ENCODE measurements around the gene MED13L. TPM values are rescaled to one million over a fixed set of nuclear protein-coding genes. Genes with fewer than 3 reads are reported as not detected.

The MED13L gene
- total RNA-seq, 2 experiments from 2014 or later: 203 to 208 TPM

DNA sequence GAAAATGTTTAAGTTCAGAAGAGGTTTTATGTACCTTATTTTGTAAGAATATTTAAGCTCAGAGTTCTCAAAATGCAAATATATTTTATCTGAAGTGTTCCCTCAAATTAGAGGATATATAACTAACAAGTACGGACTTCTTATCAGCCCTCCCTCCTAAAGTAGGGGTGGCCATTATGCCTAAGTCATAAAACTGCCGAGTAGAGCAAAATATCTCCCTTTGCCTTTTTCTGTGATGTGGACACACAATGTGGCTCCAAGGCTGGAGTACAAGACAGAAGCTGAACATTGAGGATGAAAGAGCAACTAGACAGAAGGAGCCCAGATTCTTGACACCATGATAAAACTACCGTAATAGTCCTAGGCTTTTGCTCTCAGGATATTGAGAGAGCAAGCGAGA, 120.9 kb downstream of the MED13L start:
- TF ChIP-seq CTCF (IDR thresholded peaks at IDR 0.05): no peak
- Histone ChIP-seq H3K36me3 (ENCODE audit: insufficient read depth, low read length) (no peaks in the 10 kb centered on the region), H3K9me3 (ENCODE audit: control insufficient read depth in 1 of 2, insufficient read depth in 1 of 2, low read length in 2 of 2) (no peaks in the 10 kb centered on the region), H3K4me3 (ENCODE audit: low read length) (no peak overlapping the region), H3K27ac (ENCODE audit: low read depth in 1 of 2, low read length in 2 of 2) (no peak overlapping the region), H3K27me3 (ENCODE audit: control insufficient read depth in 1 of 2, insufficient read depth in 2 of 2, low read length in 2 of 2) (no peaks in the 10 kb centered on the region), H3K4me1 (ENCODE audit: insufficient read depth, low read length) (no peaks in the 10 kb centered on the region)
- ChIA-PET CTCF (interaction anchor here (1.3 kb wide), 1 partner anchor 11 kb away, joined by 3 read pairs; no protein-coding TSS in a partner anchor), POLR2A (no interaction called here)
- H3K27ac Mint-ChIP-seq: no peak overlapping the region
- intact Hi-C loops (cut with DNase I, micrococcal nuclease): no loop called here
- no peak overlapping the region for H3K4me3 Mint-ChIP-seq
- H3K36me3 Mint-ChIP-seq (ENCODE audit: low read depth): no peaks in the 10 kb centered on the region
- ATAC-seq (ENCODE audit: poor library complexity) (no peak), DNase-seq (no peak)
- peaks cover 67% of the 10 kb centered on the region for H3K4me1 Mint-ChIP-seq (ENCODE audit: low read depth)
- no peaks in the 10 kb centered on the region for H3K9me3 Mint-ChIP-seq
- no peaks in the 10 kb centered on the region for H3K27me3 Mint-ChIP-seq

DNA sequence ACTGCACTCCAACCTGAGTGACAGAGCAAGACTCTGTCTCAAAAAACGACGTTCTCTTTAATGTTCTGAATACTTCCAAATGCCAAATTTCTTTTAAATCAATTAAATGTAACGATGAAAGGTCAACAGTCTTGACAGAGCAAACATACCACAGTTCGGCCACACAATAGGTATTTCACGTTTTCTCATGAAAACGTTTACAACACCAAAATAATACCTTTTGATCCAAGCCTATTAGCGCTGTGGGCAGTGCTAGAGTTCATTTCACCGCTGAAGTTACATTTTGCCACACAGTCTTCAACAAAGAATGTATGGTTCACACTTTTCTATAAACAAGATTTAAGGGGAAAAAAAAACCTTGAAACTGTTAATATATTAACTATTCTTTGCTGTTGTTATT, 122.1 kb downstream of the MED13L start:
- no peaks in the 10 kb centered on the region for H3K36me3 ChIP-seq (ENCODE audit: insufficient read depth, low read length)
- no peaks in the 10 kb centered on the region for H3K9me3 ChIP-seq (ENCODE audit: control insufficient read depth in 1 of 2, insufficient read depth in 1 of 2, low read length in 2 of 2)
- H3K36me3 Mint-ChIP-seq (ENCODE audit: low read depth): no peaks in the 10 kb centered on the region
- no peaks in the 10 kb centered on the region for H3K9me3 Mint-ChIP-seq
- peaks cover 69% of the 10 kb centered on the region for H3K4me1 Mint-ChIP-seq (ENCODE audit: low read depth)
- ChIA-PET CTCF (no interaction called here), POLR2A (no interaction called here)
- ATAC-seq (ENCODE audit: poor library complexity) (no peak), DNase-seq (no peak)
- no peak overlapping the region for H3K27ac ChIP-seq (ENCODE audit: low read depth in 1 of 2, low read length in 2 of 2)
- no peak overlapping the region for H3K4me3 Mint-ChIP-seq
- H3K27ac Mint-ChIP-seq: no peak overlapping the region
- intact Hi-C loops (cut with DNase I, micrococcal nuclease): no loop called here
- no peaks in the 10 kb centered on the region for H3K27me3 ChIP-seq (ENCODE audit: control insufficient read depth in 1 of 2, insufficient read depth in 2 of 2, low read length in 2 of 2)
- H3K27me3 Mint-ChIP-seq: no peaks in the 10 kb centered on the region
- H3K4me1 ChIP-seq (ENCODE audit: insufficient read depth, low read length): no peaks in the 10 kb centered on the region
- no peak for TF ChIP-seq CTCF (IDR thresholded peaks at IDR 0.05)
- no peak overlapping the region for H3K4me3 ChIP-seq (ENCODE audit: low read length)

DNA sequence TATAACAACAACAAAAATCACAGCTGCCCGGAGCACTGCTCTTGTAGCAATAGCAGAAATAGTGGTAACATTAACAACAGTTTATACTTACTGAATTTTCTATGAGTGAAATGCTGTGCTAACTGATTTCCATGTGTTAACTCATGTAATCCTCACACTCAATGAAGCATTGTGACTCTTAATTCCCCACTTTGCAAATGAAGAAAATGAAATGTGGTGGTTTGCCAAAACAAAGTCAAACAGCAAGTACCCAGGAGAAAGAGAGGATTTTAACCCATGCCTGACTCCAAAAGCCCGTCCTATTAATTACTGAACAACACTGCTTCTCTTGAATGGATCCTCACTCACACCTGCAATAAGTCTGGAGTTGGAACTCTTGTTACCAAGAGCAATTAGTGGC, 123.5 kb downstream of the MED13L start:
- no peaks in the 10 kb centered on the region for H3K4me1 ChIP-seq (ENCODE audit: insufficient read depth, low read length)
- no peaks in the 10 kb centered on the region for H3K36me3 ChIP-seq (ENCODE audit: insufficient read depth, low read length)
- H3K27me3 Mint-ChIP-seq: no peaks in the 10 kb centered on the region
- no peak overlapping the region for H3K27ac ChIP-seq (ENCODE audit: low read depth in 1 of 2, low read length in 2 of 2)
- POLR2A ChIA-PET: interaction anchor here (1.5 kb wide), 1 partner anchor 13 kb away, joined by 3 read pairs; no protein-coding TSS in a partner anchor
- no peak overlapping the region for H3K4me3 ChIP-seq (ENCODE audit: low read length)
- no peaks in the 10 kb centered on the region for H3K9me3 ChIP-seq (ENCODE audit: control insufficient read depth in 1 of 2, insufficient read depth in 1 of 2, low read length in 2 of 2)
- peaks cover 78% of the 10 kb centered on the region for H3K4me1 Mint-ChIP-seq (ENCODE audit: low read depth)
- H3K27me3 ChIP-seq (ENCODE audit: control insufficient read depth in 1 of 2, insufficient read depth in 2 of 2, low read length in 2 of 2): no peaks in the 10 kb centered on the region
- DNase-seq (no peak), ATAC-seq (ENCODE audit: poor library complexity) (no peak)
- no peak overlapping the region for H3K27ac Mint-ChIP-seq
- no peaks in the 10 kb centered on the region for H3K36me3 Mint-ChIP-seq (ENCODE audit: low read depth)
- H3K9me3 Mint-ChIP-seq: no peaks in the 10 kb centered on the region
- CTCF ChIA-PET: no interaction called here
- intact Hi-C loops (cut with DNase I, micrococcal nuclease): no loop called here
- no peak for TF ChIP-seq CTCF (IDR thresholded peaks at IDR 0.05)
- no peak overlapping the region for H3K4me3 Mint-ChIP-seq
